Ishikawa (cell line): Measurements from ENCODE around the gene AP5Z1.

Source experiments
- CEBPB ChIP-seq: IDR thresholded peaks from 2 replicates; pipeline ENCODE4 v1.6.1; 2012
- CREB1 ChIP-seq: IDR thresholded peaks from 2 replicates; pipeline ENCODE4 v1.6.1; 2012; ENCODE audit warnings: low read depth
- EP300 ChIP-seq: IDR thresholded peaks from 2 replicates; pipeline ENCODE4 v1.6.1; 2012; ENCODE audit warnings: borderline replicate concordance
- NFIC ChIP-seq: IDR thresholded peaks from 2 replicates; pipeline ENCODE4 v1.6.1; 2012
- TAF1 ChIP-seq: IDR thresholded peaks from 2 replicates; pipeline ENCODE4 v1.6.1; 2012; ENCODE audit warnings: low read depth, mild to moderate bottlenecking
- TCF12 ChIP-seq: IDR thresholded peaks from 2 replicates; pipeline ENCODE4 v1.6.1; 2012; ENCODE audit warnings: low read depth
- TEAD4 ChIP-seq: IDR thresholded peaks from 2 replicates; pipeline ENCODE4 v1.6.1; 2012
- YY1 ChIP-seq: IDR thresholded peaks from 2 replicates; pipeline ENCODE4 v1.6.1; 2012; ENCODE audit warnings: low read depth

DNA sequence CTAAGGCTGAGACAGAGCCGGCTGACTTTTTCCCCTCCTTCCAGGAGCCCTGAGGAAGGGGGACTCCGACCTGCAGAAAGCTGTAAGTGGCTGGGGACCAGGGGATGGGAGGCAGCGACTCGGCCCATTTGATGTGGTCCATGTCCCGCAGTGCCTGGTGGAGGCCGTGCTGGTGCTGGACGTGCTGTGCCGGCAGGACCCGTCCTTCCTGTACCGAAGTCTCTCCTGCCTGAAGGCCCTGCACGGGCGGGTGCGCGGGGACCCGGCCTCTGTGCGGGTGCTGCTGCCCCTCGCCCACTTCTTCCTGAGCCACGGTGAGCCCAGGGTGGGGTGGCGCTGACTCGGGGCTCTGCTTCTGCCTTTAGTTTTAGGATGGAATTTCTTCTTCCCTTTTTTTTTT lies 9.9 kb downstream of the AP5Z1 start:
- TF ChIP-seq TAF1 (no peak), TEAD4 (no peak), YY1 (no peak), CREB1 (no peak), EP300 (no peak), TCF12 (no peak), NFIC (no peak), CEBPB (no peak)
